ENCODE data around the gene DCAF17. TPM values are rescaled to one million over a fixed set of nuclear protein-coding genes. Genes with fewer than 3 reads are reported as not detected.

The DCAF17 gene
- polyA plus RNA-seq, 1 donor from 2014 or later = 20.3 TPM

DNA sequence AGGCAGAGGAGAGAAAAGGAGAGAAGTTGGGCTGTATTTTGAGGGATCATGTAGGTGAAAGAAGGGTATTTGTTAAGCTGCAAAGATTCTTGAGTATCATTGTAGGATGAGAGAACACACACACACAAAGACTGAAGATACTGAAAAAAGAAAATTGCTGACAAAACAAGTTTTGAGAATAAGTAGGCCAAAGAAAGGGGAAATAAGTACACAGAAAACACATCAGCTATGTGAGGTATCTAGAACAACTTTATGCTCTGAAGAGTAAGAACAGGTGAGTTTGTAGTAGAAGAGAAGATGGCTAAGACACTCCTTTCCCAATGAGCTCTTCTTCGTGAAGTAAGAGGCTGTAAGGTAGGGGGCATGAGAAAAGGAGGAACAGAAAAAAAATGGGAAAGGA, 28.5 kb upstream of the DCAF17 start:
- Histone ChIP-seq H3K79me2 (replicated peaks; ENCODE audit: insufficient read depth, low read length) (no peaks in the 10 kb centered on the region), H3K36me3 (ENCODE audit: insufficient read depth, low read length) (no peaks in the 10 kb centered on the region), H3K4me2 (ENCODE audit: low read length) (no peak overlapping the region), H2AFZ (ENCODE audit: low read depth, low read length) (no peak overlapping the region), H3K9me3 (ENCODE audit: low read length) (no peaks in the 10 kb centered on the region), H3K4me3 (ENCODE audit: low read length) (no peak overlapping the region), H3F3A (ENCODE audit: insufficient read depth, low read length, poor library complexity, severe bottlenecking) (no peaks in the 10 kb centered on the region), H4K20me1 (ENCODE audit: insufficient read depth) (no peaks in the 10 kb centered on the region), H3K9ac (ENCODE audit: low read length) (no peak overlapping the region), H3K27ac (ENCODE audit: low read length) (no peak overlapping the region), H3K27me3 (ENCODE audit: insufficient read depth, low read depth, low read length) (no peaks in the 10 kb centered on the region), H3K9me2 (ENCODE audit: insufficient read depth, low read length) (no peaks in the 10 kb centered on the region)
- TF ChIP-seq, protein P1, sequence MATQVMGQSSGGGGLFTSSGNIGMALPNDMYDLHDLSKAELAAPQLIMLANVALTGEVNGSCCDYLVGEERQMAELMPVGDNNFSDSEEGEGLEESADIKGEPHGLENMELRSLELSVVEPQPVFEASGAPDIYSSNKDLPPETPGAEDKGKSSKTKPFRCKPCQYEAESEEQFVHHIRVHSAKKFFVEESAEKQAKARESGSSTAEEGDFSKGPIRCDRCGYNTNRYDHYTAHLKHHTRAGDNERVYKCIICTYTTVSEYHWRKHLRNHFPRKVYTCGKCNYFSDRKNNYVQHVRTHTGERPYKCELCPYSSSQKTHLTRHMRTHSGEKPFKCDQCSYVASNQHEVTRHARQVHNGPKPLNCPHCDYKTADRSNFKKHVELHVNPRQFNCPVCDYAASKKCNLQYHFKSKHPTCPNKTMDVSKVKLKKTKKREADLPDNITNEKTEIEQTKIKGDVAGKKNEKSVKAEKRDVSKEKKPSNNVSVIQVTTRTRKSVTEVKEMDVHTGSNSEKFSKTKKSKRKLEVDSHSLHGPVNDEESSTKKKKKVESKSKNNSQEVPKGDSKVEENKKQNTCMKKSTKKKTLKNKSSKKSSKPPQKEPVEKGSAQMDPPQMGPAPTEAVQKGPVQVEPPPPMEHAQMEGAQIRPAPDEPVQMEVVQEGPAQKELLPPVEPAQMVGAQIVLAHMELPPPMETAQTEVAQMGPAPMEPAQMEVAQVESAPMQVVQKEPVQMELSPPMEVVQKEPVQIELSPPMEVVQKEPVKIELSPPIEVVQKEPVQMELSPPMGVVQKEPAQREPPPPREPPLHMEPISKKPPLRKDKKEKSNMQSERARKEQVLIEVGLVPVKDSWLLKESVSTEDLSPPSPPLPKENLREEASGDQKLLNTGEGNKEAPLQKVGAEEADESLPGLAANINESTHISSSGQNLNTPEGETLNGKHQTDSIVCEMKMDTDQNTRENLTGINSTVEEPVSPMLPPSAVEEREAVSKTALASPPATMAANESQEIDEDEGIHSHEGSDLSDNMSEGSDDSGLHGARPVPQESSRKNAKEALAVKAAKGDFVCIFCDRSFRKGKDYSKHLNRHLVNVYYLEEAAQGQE (IDR thresholded peaks at IDR 0.05; ENCODE audit: borderline replicate concordance) = no peak
- TF ChIP-seq MXI1 (conservative IDR thresholded peaks at IDR 0.05; ENCODE audit: poor library complexity, severe bottlenecking) (no peak), CTCF (IDR thresholded peaks at IDR 0.05; ENCODE audit: poor library complexity, severe bottlenecking) (no peak), RAD21 (conservative IDR thresholded peaks at IDR 0.05) (no peak), POLR2AphosphoS5 (IDR thresholded peaks at IDR 0.05) (no peak), TAF1 (IDR thresholded peaks at IDR 0.05; ENCODE audit: low read depth) (no peak), EZH2 (IDR thresholded peaks at IDR 0.05; ENCODE audit: borderline replicate concordance, insufficient read depth, low read length, poor library complexity, severe bottlenecking) (no peak), EP300 (conservative IDR thresholded peaks at IDR 0.05; ENCODE audit: poor library complexity, severe bottlenecking) (no peak), SMC3 (conservative IDR thresholded peaks at IDR 0.05; ENCODE audit: poor library complexity) (no peak)

DNA sequence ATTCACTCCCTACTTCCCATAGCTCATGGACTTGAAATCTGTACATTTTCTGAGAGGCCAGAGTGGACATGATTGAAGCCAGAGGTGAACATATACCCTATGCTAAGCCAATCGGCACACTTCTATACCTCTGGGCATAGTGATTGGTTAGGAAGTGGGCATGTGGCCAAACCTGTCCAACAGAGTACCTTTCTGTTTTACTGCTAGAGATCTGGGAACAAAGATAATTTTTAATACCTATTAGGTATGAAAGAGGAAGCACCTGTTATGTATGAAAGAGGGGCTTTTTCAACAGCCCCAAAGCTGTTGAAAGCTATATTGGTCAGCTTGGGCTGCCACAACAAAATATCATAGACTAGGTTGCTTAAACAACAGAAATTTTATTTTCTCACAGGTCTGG, 28.0 kb upstream of the DCAF17 start:
- no peak overlapping the region for H3K4me2 ChIP-seq (ENCODE audit: low read length)
- H3K4me3 ChIP-seq (ENCODE audit: low read length) = no peak overlapping the region
- H3F3A ChIP-seq (ENCODE audit: insufficient read depth, low read length, poor library complexity, severe bottlenecking) = no peaks in the 10 kb centered on the region
- no peaks in the 10 kb centered on the region for H3K36me3 ChIP-seq (ENCODE audit: insufficient read depth, low read length)
- H3K27ac ChIP-seq (ENCODE audit: low read length) = no peak overlapping the region
- H2AFZ ChIP-seq (ENCODE audit: low read depth, low read length) = no peak overlapping the region
- H3K27me3 ChIP-seq (ENCODE audit: insufficient read depth, low read depth, low read length) = no peaks in the 10 kb centered on the region
- H3K9me3 ChIP-seq (ENCODE audit: low read length) = no peaks in the 10 kb centered on the region
- H3K9me2 ChIP-seq (ENCODE audit: insufficient read depth, low read length) = no peaks in the 10 kb centered on the region
- no peaks in the 10 kb centered on the region for H4K20me1 ChIP-seq (ENCODE audit: insufficient read depth)
- no peak overlapping the region for H3K9ac ChIP-seq (ENCODE audit: low read length)
- no peaks in the 10 kb centered on the region for H3K79me2 ChIP-seq (replicated peaks; ENCODE audit: insufficient read depth, low read length)
- TF ChIP-seq, protein P1 (IDR thresholded peaks at IDR 0.05; ENCODE audit: borderline replicate concordance) = no peak
- TF ChIP-seq RAD21 (conservative IDR thresholded peaks at IDR 0.05) (no peak), EP300 (conservative IDR thresholded peaks at IDR 0.05; ENCODE audit: poor library complexity, severe bottlenecking) (no peak), EZH2 (IDR thresholded peaks at IDR 0.05; ENCODE audit: borderline replicate concordance, insufficient read depth, low read length, poor library complexity, severe bottlenecking) (no peak), MXI1 (conservative IDR thresholded peaks at IDR 0.05; ENCODE audit: poor library complexity, severe bottlenecking) (no peak), CTCF (IDR thresholded peaks at IDR 0.05; ENCODE audit: poor library complexity, severe bottlenecking) (no peak), POLR2AphosphoS5 (IDR thresholded peaks at IDR 0.05) (no peak), TAF1 (IDR thresholded peaks at IDR 0.05; ENCODE audit: low read depth) (no peak), SMC3 (conservative IDR thresholded peaks at IDR 0.05; ENCODE audit: poor library complexity) (no peak)
